Activated CD4-positive, alpha-beta T cell treated with anti-CD3 and anti-CD28 coated beads, Interleukin-2, amount 10 ng/mL, durations not matched to agents 24 days and 14 days (primary cell): ENCODE results near the gene CHN1. TPM values are rescaled to one million over a fixed set of nuclear protein-coding genes. Genes with fewer than 3 reads are reported as not detected.

ENCODE experiments used
- DNase-seq: peaks from one replicate; pipeline ENCODE4 v3.0.0; 2022
- H3K27ac Mint-ChIP-seq: one replicate; pipeline ENCODE4 v1.8.0; 2022; ENCODE audit warnings: mild to moderate bottlenecking, mixed read lengths
- H3K27me3 Mint-ChIP-seq: one replicate; pipeline ENCODE4 v1.8.0; 2022; ENCODE audit warnings: mixed read lengths
- H3K36me3 Mint-ChIP-seq: one replicate; pipeline ENCODE4 v1.8.0; 2022; ENCODE audit warnings: low read depth, mild to moderate bottlenecking, mixed read lengths
- H3K4me1 Mint-ChIP-seq: one replicate; pipeline ENCODE4 v1.8.0; 2021; ENCODE audit warnings: mixed read lengths
- H3K4me3 Mint-ChIP-seq: one replicate; pipeline ENCODE4 v1.8.0; 2022; ENCODE audit warnings: mild to moderate bottlenecking, moderate library complexity, mixed read lengths
- H3K9me3 Mint-ChIP-seq: one replicate; pipeline ENCODE4 v1.8.0; 2021; ENCODE audit warnings: mixed read lengths
- intact Hi-C: fragments of 100-400 bp; cut with micrococcal nuclease; formaldehyde crosslinking; loops from one replicate; pipeline ENCODE4 v1.15.1; 2023
- total RNA-seq: library from RNA; stranded (reverse); gene quantifications from 2 replicates; pipeline ENCODE4 v1.2.3, GENCODE V29; 2022

Gene CHN1
- total RNA-seq, 1 donor from 2014 or later, result 3.1 TPM

- Mint-ChIP-seq H3K9me3 (no peaks in the 10 kb centered on the region), H3K4me1 (peaks cover 3% of the 10 kb centered on the region), H3K27me3 (peaks cover 32% of the 10 kb centered on the region), H3K4me3 (no peak overlapping the region), H3K36me3 (no peaks in the 10 kb centered on the region), H3K27ac (no peak overlapping the region)
- DNase-seq, result no peak
- intact Hi-C loops, result no loop called here
Measured at GRCh38 chr2:174957050-174957449, 48.1 kb downstream of the CHN1 start.

GRCh38 chr2:174952607-174953006 is 52.6 kb downstream of the CHN1 start:
- Mint-ChIP-seq H3K4me3 (no peak overlapping the region), H3K27me3 (peaks cover 40% of the 10 kb centered on the region), H3K27ac (no peak overlapping the region), H3K36me3 (no peaks in the 10 kb centered on the region), H3K9me3 (no peaks in the 10 kb centered on the region), H3K4me1 (no peaks in the 10 kb centered on the region)
- DNase-seq, result no peak
- intact Hi-C loops, result no loop called here

- H3K4me1 Mint-ChIP-seq, result no peaks in the 10 kb centered on the region
- DNase-seq, result no peak
- H3K27me3 Mint-ChIP-seq, result peaks cover 39% of the 10 kb centered on the region
- H3K9me3 Mint-ChIP-seq, result no peaks in the 10 kb centered on the region
- no peak overlapping the region for H3K4me3 Mint-ChIP-seq
- no peaks in the 10 kb centered on the region for H3K36me3 Mint-ChIP-seq
- H3K27ac Mint-ChIP-seq, result no peak overlapping the region
- intact Hi-C loops, result no loop called here
Measured at GRCh38 chr2:174951745-174952144, 53.4 kb downstream of the CHN1 start.

- H3K4me3 Mint-ChIP-seq, result no peak overlapping the region
- no peaks in the 10 kb centered on the region for H3K36me3 Mint-ChIP-seq
- DNase-seq, result no peak
- intact Hi-C loops, result no loop called here
- H3K4me1 Mint-ChIP-seq, result no peaks in the 10 kb centered on the region
- H3K9me3 Mint-ChIP-seq, result no peaks in the 10 kb centered on the region
- H3K27ac Mint-ChIP-seq, result no peak overlapping the region
- H3K27me3 Mint-ChIP-seq, result peaks cover 33% of the 10 kb centered on the region
Measured at GRCh38 chr2:174949988-174950687, 55.0 kb downstream of the CHN1 start.

GRCh38 chr2:174945601-174946260 is 59.5 kb downstream of the CHN1 start:
- peaks cover 13% of the 10 kb centered on the region for H3K27me3 Mint-ChIP-seq
- intact Hi-C loops, result no loop called here
- no peaks in the 10 kb centered on the region for H3K4me1 Mint-ChIP-seq
- H3K27ac Mint-ChIP-seq, result no peak overlapping the region
- no peaks in the 10 kb centered on the region for H3K36me3 Mint-ChIP-seq
- DNase-seq, result no peak
- no peak overlapping the region for H3K4me3 Mint-ChIP-seq
- H3K9me3 Mint-ChIP-seq, result no peaks in the 10 kb centered on the region

- DNase-seq, result no peak
- Mint-ChIP-seq H3K4me1 (no peaks in the 10 kb centered on the region), H3K9me3 (no peaks in the 10 kb centered on the region), H3K4me3 (no peak overlapping the region), H3K27ac (no peak overlapping the region), H3K27me3 (peaks cover 5% of the 10 kb centered on the region), H3K36me3 (no peaks in the 10 kb centered on the region)
- intact Hi-C loops, result no loop called here
Measured at GRCh38 chr2:174939046-174939445, 66.1 kb downstream of the CHN1 start.

GRCh38 chr2:174931724-174932123 is 73.5 kb downstream of the CHN1 start:
- no peaks in the 10 kb centered on the region for H3K9me3 Mint-ChIP-seq
- no peaks in the 10 kb centered on the region for H3K36me3 Mint-ChIP-seq
- intact Hi-C loops, result no loop called here
- no peak overlapping the region for H3K27ac Mint-ChIP-seq
- no peaks in the 10 kb centered on the region for H3K27me3 Mint-ChIP-seq
- DNase-seq, result no peak
- no peak overlapping the region for H3K4me3 Mint-ChIP-seq
- no peaks in the 10 kb centered on the region for H3K4me1 Mint-ChIP-seq

GRCh38 chr2:174929786-174930185 is 75.4 kb downstream of the CHN1 start:
- Mint-ChIP-seq H3K4me3 (no peak overlapping the region), H3K27me3 (peaks cover 1% of the 10 kb centered on the region), H3K4me1 (no peaks in the 10 kb centered on the region), H3K9me3 (no peaks in the 10 kb centered on the region), H3K36me3 (no peaks in the 10 kb centered on the region), H3K27ac (no peak overlapping the region)
- no peak for DNase-seq
- intact Hi-C loops, result no loop called here

GRCh38 chr2:174925046-174925784 is 80.0 kb downstream of the CHN1 start:
- DNase-seq, result no peak
- Mint-ChIP-seq H3K27ac (no peak overlapping the region), H3K4me1 (no peaks in the 10 kb centered on the region), H3K4me3 (no peak overlapping the region), H3K36me3 (no peaks in the 10 kb centered on the region), H3K9me3 (no peaks in the 10 kb centered on the region), H3K27me3 (peaks cover 1% of the 10 kb centered on the region)
- intact Hi-C loops, result no loop called here

- Mint-ChIP-seq H3K9me3 (no peaks in the 10 kb centered on the region), H3K4me3 (no peak overlapping the region), H3K4me1 (no peaks in the 10 kb centered on the region), H3K27ac (no peak overlapping the region), H3K36me3 (no peaks in the 10 kb centered on the region), H3K27me3 (peaks cover 1% of the 10 kb centered on the region)
- intact Hi-C loops, result no loop called here
- no peak for DNase-seq
Measured at GRCh38 chr2:174924061-174924693, 81.0 kb downstream of the CHN1 start.

- intact Hi-C loops, result no loop called here
- Mint-ChIP-seq H3K36me3 (no peaks in the 10 kb centered on the region), H3K4me3 (no peak overlapping the region), H3K4me1 (no peaks in the 10 kb centered on the region), H3K9me3 (no peaks in the 10 kb centered on the region), H3K27ac (no peak overlapping the region), H3K27me3 (peaks cover 6% of the 10 kb centered on the region)
- no peak for DNase-seq
Measured at GRCh38 chr2:174919947-174920595, 85.1 kb downstream of the CHN1 start.

- intact Hi-C loops, result no loop called here
- no peaks in the 10 kb centered on the region for H3K36me3 Mint-ChIP-seq
- no peaks in the 10 kb centered on the region for H3K4me1 Mint-ChIP-seq
- H3K27ac Mint-ChIP-seq, result no peak overlapping the region
- H3K9me3 Mint-ChIP-seq, result no peaks in the 10 kb centered on the region
- no peak overlapping the region for H3K4me3 Mint-ChIP-seq
- H3K27me3 Mint-ChIP-seq, result peaks cover 6% of the 10 kb centered on the region
- no peak for DNase-seq
Measured at GRCh38 chr2:174918886-174919526, 86.2 kb downstream of the CHN1 start.

- no peaks in the 10 kb centered on the region for H3K9me3 Mint-ChIP-seq
- intact Hi-C loops, result no loop called here
- H3K4me3 Mint-ChIP-seq, result no peak overlapping the region
- H3K36me3 Mint-ChIP-seq, result no peaks in the 10 kb centered on the region
- H3K27ac Mint-ChIP-seq, result no peak overlapping the region
- no peaks in the 10 kb centered on the region for H3K4me1 Mint-ChIP-seq
- no peak for DNase-seq
- H3K27me3 Mint-ChIP-seq, result peaks cover 6% of the 10 kb centered on the region
Measured at GRCh38 chr2:174916270-174916930, 88.8 kb downstream of the CHN1 start.
